ENCODE measurements around the gene ZNF784.

Gene ZNF784, protein sequence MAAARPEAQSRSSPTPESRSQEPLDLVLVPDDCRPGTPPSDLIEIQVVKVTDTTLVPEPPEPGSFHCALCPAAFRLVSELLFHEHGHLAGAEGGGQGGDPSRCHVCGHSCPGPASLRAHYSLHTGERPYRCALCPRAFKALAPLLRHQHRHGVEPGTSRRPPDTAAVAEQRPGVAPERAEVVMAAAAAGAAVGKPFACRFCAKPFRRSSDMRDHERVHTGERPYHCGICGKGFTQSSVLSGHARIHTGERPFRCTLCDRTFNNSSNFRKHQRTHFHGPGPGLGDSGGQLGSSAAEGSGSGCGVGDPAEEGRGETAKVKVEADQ

GRCh38 chr19:55624109-55625003 is at the start of gene ZNF784:
Gene ZNF784 (minus strand): TSS chr19:55624566. CDS start chr19:55624561, 5 bp downstream.
- DNase-seq (ENCODE audit: low read depth in 2 of 2) = peak; percentile 89 to 96

DNA sequence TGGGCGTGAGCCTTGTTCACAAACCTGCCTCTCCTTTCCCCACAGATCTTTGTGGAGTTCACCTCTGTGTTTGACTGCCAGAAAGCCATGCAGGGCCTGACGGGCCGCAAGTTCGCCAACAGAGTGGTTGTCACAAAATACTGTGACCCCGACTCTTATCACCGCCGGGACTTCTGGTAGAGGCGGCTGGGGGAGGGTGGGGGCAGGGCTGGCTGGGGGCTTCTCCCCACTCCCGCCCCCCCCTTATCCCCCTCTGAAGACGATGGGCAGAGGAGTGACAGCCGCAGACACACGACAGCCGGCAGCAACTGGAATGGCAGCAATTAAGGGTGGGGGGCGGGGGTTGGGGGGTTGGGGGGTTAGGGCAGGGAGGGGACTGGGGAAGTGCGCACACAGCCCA is 49.5 kb upstream of the ZNF784 start:
- DNase-seq (ENCODE audit: low read depth in 2 of 2) = no peak

DNA sequence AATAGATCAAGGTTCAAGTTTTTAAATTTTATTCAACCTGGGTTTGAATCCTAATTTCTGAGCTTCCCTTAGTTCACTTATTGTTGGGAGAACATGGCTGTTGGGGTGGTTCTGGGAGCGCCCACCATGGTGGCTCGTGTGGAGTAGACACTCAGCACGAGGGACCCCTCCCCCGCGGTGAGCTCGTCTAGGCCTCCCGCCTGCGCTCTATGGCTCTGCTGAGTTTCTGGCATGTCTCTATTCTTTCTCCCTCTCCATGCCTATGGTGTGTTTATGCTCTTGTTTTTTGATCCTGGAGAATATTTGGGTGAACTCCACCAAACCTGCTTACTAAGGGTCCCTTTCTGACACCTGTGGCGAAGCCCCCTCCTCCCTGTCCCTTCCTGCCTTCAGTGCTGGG is 49.1 kb upstream of the ZNF784 start:
- DNase-seq (ENCODE audit: low read depth in 2 of 2) = no peak

DNA sequence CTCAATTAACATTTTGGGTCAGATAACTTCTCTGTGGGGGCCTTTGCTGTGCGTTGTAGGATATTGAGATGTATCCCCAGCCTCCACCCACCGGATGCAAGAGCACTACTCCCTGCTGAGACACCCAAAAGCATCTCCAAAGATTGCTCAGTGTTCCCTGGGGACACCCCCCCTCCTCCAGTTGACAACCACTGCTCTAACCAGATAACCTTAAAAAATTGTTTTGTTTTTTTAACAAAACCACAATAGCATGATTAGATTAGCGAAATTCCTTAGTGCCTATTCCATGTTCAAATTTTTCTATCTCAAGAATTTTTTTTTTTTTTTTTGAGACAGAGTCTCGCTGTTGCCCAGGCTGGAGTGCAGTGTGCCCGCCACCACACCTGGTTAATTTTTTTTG is 48.1 kb upstream of the ZNF784 start:
- no peak for DNase-seq (ENCODE audit: low read depth in 2 of 2)

- DNase-seq (ENCODE audit: low read depth in 2 of 2) = no peak
These were observed 46.6 kb upstream of the ZNF784 start for GRCh38 chr19:55671054-55671378.

DNA sequence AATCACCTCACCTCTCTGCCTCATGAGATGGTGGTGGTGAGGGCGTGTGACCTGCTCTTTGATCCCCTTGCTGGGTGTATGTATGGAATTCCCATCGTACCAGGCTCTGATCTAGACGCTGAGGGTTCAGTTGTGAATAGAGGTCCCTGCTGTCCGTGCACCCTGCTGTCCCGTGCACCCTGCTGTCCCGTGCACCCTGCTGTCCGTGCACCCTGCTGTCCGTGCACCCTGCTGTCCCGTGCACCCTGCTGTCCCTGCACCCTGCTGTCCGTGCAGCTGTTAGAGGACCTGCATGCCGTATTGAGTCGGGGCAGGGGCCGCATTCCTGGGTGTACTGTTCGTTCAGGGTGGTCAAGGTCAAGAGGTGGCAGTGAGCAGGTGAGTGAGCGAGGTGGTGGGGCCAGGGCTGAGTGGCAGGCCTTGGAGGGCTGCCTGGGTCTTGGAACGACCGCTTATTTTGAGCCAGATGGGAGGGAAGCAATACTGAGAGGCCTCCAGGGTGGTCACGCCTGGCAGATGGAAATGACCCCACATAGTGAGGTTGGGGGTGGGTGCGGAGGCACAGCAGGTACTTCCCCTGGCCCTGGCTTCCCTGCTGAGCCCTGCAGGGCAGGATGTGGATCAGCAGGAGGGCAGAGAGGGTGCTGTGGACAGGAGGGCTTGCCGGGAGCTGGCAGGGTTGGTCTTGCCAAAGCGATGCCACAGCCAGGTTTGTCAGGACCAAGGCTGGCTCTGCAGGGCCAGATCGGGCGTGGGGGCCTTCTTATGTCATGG is 46.1 kb upstream of the ZNF784 start:
- no peak for DNase-seq (ENCODE audit: low read depth in 2 of 2)

DNA sequence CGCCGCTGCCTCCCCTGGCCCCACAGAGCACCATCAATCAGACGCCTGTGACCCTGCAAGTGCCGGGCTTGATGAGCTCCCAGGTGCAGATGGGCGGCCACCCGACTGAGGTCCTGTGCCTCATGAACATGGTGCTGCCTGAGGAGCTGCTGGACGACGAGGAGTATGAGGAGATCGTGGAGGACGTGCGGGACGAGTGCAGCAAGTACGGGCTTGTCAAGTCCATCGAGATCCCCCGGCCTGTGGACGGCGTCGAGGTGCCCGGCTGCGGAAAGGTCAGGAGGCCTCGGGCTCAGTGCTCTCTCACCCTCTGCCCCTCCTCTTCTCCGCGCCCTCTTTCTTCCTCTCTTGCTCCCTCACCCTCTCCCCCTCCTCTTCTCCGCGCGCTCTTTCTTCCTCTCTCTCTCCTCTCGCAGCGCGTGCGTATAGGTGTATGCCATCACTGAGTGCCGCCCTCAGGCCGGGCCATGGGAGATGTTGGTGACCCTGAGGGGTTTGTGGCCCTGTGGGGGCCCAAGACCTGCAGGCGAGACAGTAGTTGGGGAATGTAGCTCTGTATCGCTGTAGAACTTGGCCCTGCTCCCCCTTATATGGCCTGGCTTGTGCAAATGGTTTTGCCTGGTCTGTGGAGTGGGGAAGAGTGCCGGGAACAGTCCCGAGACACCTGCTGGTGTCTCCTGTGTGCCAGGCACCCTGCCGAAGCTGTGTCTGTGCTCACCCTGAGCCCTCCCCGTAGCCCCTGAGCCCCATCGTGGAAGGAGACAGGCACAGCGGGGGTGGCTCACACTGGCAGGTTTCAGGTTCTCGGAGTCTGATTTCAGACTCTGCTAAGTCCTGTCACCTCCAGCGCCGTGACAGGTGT is 45.3 kb upstream of the ZNF784 start:
- no peak for DNase-seq (ENCODE audit: low read depth in 2 of 2)

GRCh38 chr19:55668603-55669348 is 44.4 kb upstream of the ZNF784 start:
- no peak for DNase-seq (ENCODE audit: low read depth in 2 of 2)

- DNase-seq (ENCODE audit: low read depth in 2 of 2) = no peak
These were observed 43.6 kb upstream of the ZNF784 start for GRCh38 chr19:55667958-55668357.

- DNase-seq (ENCODE audit: low read depth in 2 of 2) = no peak
These were observed 43.1 kb upstream of the ZNF784 start for GRCh38 chr19:55667511-55667910.

DNA sequence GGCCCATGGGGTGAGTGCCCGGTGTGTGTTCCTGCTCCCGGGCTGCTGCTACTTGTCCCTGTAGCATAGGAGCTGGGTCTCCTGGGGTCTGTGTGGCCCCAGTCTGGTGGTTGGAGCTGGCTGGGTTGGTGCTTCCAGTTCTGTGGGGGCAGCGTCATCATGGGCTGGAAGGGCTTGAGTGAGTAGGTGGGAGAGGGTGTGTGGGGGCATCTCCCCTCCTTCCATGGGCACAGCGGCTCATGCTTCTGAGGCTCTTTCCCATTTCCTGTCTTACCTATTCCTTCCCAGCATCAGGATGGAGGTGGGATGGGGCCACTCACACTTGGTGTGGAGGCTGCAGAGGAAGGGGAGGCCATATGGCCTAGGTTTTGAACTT is 42.6 kb upstream of the ZNF784 start:
- no peak for DNase-seq (ENCODE audit: low read depth in 2 of 2)

DNA sequence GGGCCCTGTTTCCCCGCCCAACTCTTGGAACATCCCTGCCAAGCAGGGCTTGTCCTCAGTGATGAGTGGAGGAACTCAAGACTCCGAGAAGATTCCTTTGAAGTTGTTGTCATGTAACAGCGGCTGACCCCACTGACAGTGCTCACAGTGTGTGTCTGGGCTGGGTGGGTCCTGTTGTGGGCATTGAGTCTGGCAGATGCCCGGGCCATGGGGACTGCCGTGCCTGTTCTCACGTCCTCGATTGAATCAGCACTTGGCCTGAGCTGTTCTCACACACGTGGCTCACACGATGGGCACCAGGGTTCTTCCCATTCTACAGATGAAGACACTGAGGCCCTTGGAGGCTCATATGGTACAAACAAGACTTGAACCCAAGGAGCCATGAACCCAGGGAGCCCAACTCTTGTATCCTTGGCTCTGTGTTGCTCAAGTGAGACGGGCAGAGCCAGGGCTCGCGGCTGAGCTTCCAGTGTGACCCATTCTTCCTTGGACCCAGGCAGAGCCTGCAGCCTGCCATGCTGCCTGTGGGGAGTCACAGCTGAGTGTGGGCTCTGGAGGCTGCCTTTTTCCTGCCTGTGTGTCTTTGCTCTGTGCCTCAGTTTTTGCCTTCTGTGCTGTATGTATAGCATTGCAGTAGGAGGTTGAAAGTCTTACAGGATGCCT is 42.1 kb upstream of the ZNF784 start:
- no peak for DNase-seq (ENCODE audit: low read depth in 2 of 2)

GRCh38 chr19:55663846-55664536 is 39.6 kb upstream of the ZNF784 start:
- DNase-seq (ENCODE audit: low read depth in 2 of 2) = no peak

- DNase-seq (ENCODE audit: low read depth in 2 of 2) = no peak
These were observed 37.5 kb upstream of the ZNF784 start for GRCh38 chr19:55661826-55662225.

DNA sequence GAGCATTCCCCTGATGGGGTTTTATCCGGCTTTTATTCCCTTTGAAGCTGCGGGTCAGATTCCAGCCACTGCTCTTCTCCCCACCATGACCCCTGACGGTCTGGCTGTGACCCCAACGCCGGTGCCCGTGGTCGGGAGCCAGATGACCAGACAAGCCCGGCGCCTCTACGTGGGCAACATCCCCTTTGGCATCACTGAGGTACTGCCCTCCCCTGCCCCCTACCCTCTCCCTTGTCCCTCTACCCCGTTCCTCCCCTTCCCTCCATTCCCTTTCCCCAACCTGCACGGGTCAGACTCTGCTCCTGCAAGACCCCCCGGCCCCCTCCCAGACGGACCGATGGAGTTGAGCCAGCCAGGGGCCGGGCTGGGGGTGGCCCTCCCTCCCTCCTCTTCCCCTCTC is 36.6 kb upstream of the ZNF784 start:
- DNase-seq (ENCODE audit: low read depth in 2 of 2) = no peak

GRCh38 chr19:55660404-55660803 is 36.0 kb upstream of the ZNF784 start:
- DNase-seq (ENCODE audit: low read depth in 2 of 2) = no peak

GRCh38 chr19:55659822-55660221 is 35.5 kb upstream of the ZNF784 start:
- DNase-seq (ENCODE audit: low read depth in 2 of 2) = no peak

DNA sequence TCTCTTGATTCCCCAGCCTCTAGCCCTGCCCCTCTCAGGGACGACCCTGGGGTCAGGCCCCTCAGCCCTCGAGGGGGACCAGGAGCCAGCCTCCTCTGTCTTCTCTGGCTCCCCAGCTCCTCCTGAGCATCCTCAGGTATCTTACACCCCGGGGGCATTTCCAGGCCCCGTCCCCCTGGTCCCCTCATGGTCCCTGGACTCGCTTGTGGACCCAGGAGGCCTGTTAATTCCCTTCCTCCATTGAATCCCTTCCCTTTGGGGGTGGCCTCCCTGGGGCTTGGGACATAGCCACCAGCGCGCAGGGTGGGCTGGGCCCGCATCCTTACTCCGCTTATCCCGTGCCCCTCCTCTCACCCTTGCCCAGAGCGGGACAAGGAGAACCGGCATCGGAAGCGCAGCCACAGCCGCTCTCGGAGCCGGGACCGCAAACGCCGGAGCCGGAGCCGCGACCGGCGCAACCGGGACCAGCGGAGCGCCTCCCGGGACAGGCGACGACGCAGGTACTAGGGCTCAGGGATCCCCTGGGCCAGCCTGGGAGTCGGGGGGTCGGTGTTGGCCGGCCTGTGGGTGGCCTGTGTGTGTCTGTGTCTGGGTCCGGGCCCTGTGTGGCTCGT is 34.6 kb upstream of the ZNF784 start:
- no peak for DNase-seq (ENCODE audit: low read depth in 2 of 2)
